Naive thymus-derived CD4-positive, alpha-beta T cell (primary cell): Measurements from ENCODE around the gene TIGD1. TPM values are rescaled to one million over a fixed set of nuclear protein-coding genes. Genes with fewer than 3 reads are reported as not detected.

ENCODE experiments used
- ATAC-seq: fragments of 150-1000 bp; cut with Tn5 transposase; 2 replicates; pipeline ENCODE4 v1.10.0; 2021; ENCODE audit warnings: mild to moderate bottlenecking, moderate library complexity
- CTCF ChIA-PET: fragments of 350-600 bp; sonication (Branson Sonifier 250); formaldehyde crosslinking; loops from one replicate; lab custom pipeline; 2021; ENCODE audit warnings: antibody characterized with exemption; lab: Charles Lee
- POLR2A ChIA-PET: fragments of 350-600 bp; sonication (Branson Sonifier 250); formaldehyde crosslinking; loops from one replicate; lab custom pipeline; 2021; ENCODE audit warnings: antibody characterized with exemption, inconsistent platforms; lab: Charles Lee
- DNase-seq, 9 donors: peaks; one replicate each; pipeline versions ENCODE4 v3.0.0 to v3.0.0-alpha.2; 2020 to 2022; ENCODE audit warnings: mixed read lengths in 1 of 9
- H3K27ac ChIP-seq: one replicate; pipeline ENCODE4 v1.7.0; 2013; ENCODE audit warnings: mild to moderate bottlenecking, low read depth, low read length, moderate library complexity
- H3K27me3 ChIP-seq, 2 donors: one replicate each; pipeline ENCODE4 v1.7.0; 2013; ENCODE audit warnings: low read length in 2 of 2, mild to moderate bottlenecking in 2 of 2, moderate library complexity in 2 of 2; ENCODE audit not compliant: control insufficient read depth in 2 of 2, insufficient read depth in 2 of 2
- H3K36me3 ChIP-seq, 3 experiments: 1 replicate in 2 of 3; 2 replicates in 1 of 3; pipeline ENCODE4 v1.7.0; 2013; ENCODE audit warnings: low read length in 3 of 3, mild to moderate bottlenecking in 3 of 3, moderate library complexity in 1 of 3; ENCODE audit not compliant: insufficient read depth in 3 of 3, control insufficient read depth in 2 of 3
- H3K4me1 ChIP-seq, 2 donors: one replicate each; pipeline ENCODE4 v1.7.0; 2013; ENCODE audit warnings: low read length in 2 of 2, mild to moderate bottlenecking in 2 of 2, moderate library complexity in 1 of 2; ENCODE audit not compliant: control insufficient read depth in 2 of 2, insufficient read depth in 2 of 2
- H3K4me3 ChIP-seq: 2 replicates; pipeline ENCODE4 v1.7.0; 2013; ENCODE audit warnings: mild to moderate bottlenecking, low read length
- H3K9me3 ChIP-seq, 3 experiments: 1 replicate in 2 of 3; 2 replicates in 1 of 3; pipeline ENCODE4 v1.7.0; 2013; ENCODE audit warnings: low read length in 3 of 3; ENCODE audit not compliant: control insufficient read depth in 2 of 3
- H3K27ac Mint-ChIP-seq, 9 donors: one replicate each; pipeline ENCODE4 v1.8.0; 2020 to 2022; ENCODE audit warnings: mixed read lengths in 9 of 9, mild to moderate bottlenecking in 8 of 9, moderate library complexity in 5 of 9, inconsistent platforms in 2 of 9
- H3K27me3 Mint-ChIP-seq, 5 donors: one replicate each; pipeline ENCODE4 v1.8.0; 2021 to 2022; ENCODE audit warnings: mixed read lengths in 5 of 5, mild to moderate bottlenecking in 1 of 5
- H3K36me3 Mint-ChIP-seq, 5 donors: one replicate each; pipeline ENCODE4 v1.8.0; 2020 to 2022; ENCODE audit warnings: mixed read lengths in 5 of 5, mild to moderate bottlenecking in 3 of 5, inconsistent platforms in 1 of 5
- H3K4me1 Mint-ChIP-seq, 7 donors: one replicate each; pipeline ENCODE4 v1.8.0; 2020 to 2022; ENCODE audit warnings: mixed read lengths in 7 of 7, mild to moderate bottlenecking in 3 of 7, inconsistent platforms in 1 of 7
- H3K4me3 Mint-ChIP-seq, 10 donors: one replicate each; pipeline ENCODE4 v1.8.0; 2020 to 2022; ENCODE audit warnings: mild to moderate bottlenecking in 10 of 10, mixed read lengths in 10 of 10, moderate library complexity in 6 of 10, inconsistent platforms in 2 of 10
- H3K9me3 Mint-ChIP-seq, 11 donors: one replicate each; pipeline ENCODE4 v1.8.0; 2020 to 2022; ENCODE audit warnings: mixed read lengths in 11 of 11, mild to moderate bottlenecking in 4 of 11, inconsistent platforms in 1 of 11, moderate library complexity in 1 of 11
- intact Hi-C, 2 donors: fragments of 100-400 bp; cut with micrococcal nuclease; formaldehyde crosslinking; loops; one replicate each; pipeline ENCODE4 v1.15.1; 2023
- polyA plus RNA-seq, 2 donors: library from polyadenylated mRNA; unstranded; fragments of 300-500 nt; fragmentation: Illumina TruSeq; gene quantifications; one replicate each; pipeline ENCODE4 v1.2.3, GENCODE V29; 2021
- total RNA-seq, 6 experiments: library from RNA in 5 of 6; stranded (reverse) in 5 of 6; gene quantifications; 1 replicate in 5 of 6; 2 replicates in 1 of 6; pipeline ENCODE4 v1.2.3 and lab custom pipeline; 2021 to 2026

Gene TIGD1
- total and polyA plus RNA-seq, 7 experiments from 2014 or later, result 9.7 to 23.8 (median 19.3) TPM

- ATAC-seq, result no peak
These were observed 553 bp downstream of the TIGD1 start for GRCh38 chr2:232549655-232550353.

GRCh38 chr2:232547991-232548390 is 2.4 kb downstream of the TIGD1 start:
- ATAC-seq (no peak), DNase-seq (no peak)
- H3K27ac Mint-ChIP-seq, result peak overlapping the region in 1 of 9 donors; percentile 53
- peaks cover 15 to 31% of the 10 kb centered on the region in 2 donors for H3K4me1 ChIP-seq
- peak overlapping the region in 7 of 10 donors; percentile 13 to 100 (median 48) for H3K4me3 Mint-ChIP-seq
- peaks cover 0 to 24% (median 0%) of the 10 kb centered on the region in 3 experiments for H3K36me3 ChIP-seq
- ChIA-PET POLR2A (interaction anchor here (0.6 kb wide), 1 partner anchor 1816 kb away, joined by 5 read pairs; no protein-coding TSS in a partner anchor), CTCF (no interaction called here)
- no peak overlapping the region for H3K4me3 ChIP-seq
- H3K36me3 Mint-ChIP-seq, result peaks cover 6 to 43% (median 25%) of the 10 kb centered on the region in 5 donors
- H3K27me3 ChIP-seq, result no peaks in the 10 kb centered on the region
- H3K4me1 Mint-ChIP-seq, result peaks cover 40 to 66% (median 59%) of the 10 kb centered on the region in 7 donors
- intact Hi-C loops, result no loop called here
- H3K27ac ChIP-seq, result no peak overlapping the region
- peaks cover 0 to 4% (median 0%) of the 10 kb centered on the region in 11 donors for H3K9me3 Mint-ChIP-seq
- no peaks in the 10 kb centered on the region for H3K9me3 ChIP-seq
- no peaks in the 10 kb centered on the region for H3K27me3 Mint-ChIP-seq

More at GRCh38 chr2:232549655-232550353, 553 bp downstream of the TIGD1 start:
- Mint-ChIP-seq H3K36me3 (peaks cover 11 to 41% (median 32%) of the 10 kb centered on the region in 5 donors), H3K4me1 (peaks cover 52 to 79% (median 75%) of the 10 kb centered on the region in 7 donors), H3K27ac (peak overlapping the region; percentile 97 to 100 (median 100)), H3K9me3 (peaks cover 0 to 4% (median 0%) of the 10 kb centered on the region in 11 donors), H3K27me3 (no peaks in the 10 kb centered on the region), H3K4me3 (peak overlapping the region; percentile 91 to 100 (median 100))
- POLR2A ChIA-PET, result interaction anchor here (0.6 to 1.4 kb wide), 6 partner anchors 12 to 842 kb away, joined by 3 to 5 read pairs (median 3); partner anchors contain the start of genes ATG16L1 and PTMA
- Histone ChIP-seq H3K4me3 (peak overlapping the region; percentile 88), H3K36me3 (peaks cover 0 to 21% (median 0%) of the 10 kb centered on the region in 3 experiments), H3K27me3 (no peaks in the 10 kb centered on the region), H3K27ac (peak overlapping the region; percentile 92), H3K9me3 (no peaks in the 10 kb centered on the region), H3K4me1 (peaks cover 15 to 32% of the 10 kb centered on the region in 2 donors)
- DNase-seq, result no peak
- CTCF ChIA-PET, result no interaction called here
- intact Hi-C loops, result loop anchor here (1.0 to 10.0 kb wide), 17 partner anchors 57 to 1747 kb away; partner anchors contain the start of genes ATG16L1 (in 2 of the 2), DIS3L2 (in 2 of the 2), GIGYF2 (in 2 of the 2) and COPS7B (in 1 of the 2)

- no peaks in the 10 kb centered on the region for H3K27me3 Mint-ChIP-seq
- peaks cover 6 to 39% (median 25%) of the 10 kb centered on the region in 5 donors for H3K36me3 Mint-ChIP-seq
- no peak overlapping the region for H3K27ac ChIP-seq
- peaks cover 5 to 21% of the 10 kb centered on the region in 2 donors for H3K4me1 ChIP-seq
- no peak overlapping the region for H3K4me3 ChIP-seq
- DNase-seq (no peak), ATAC-seq (no peak)
- no peaks in the 10 kb centered on the region for H3K9me3 ChIP-seq
- peaks cover 0 to 24% (median 0%) of the 10 kb centered on the region in 3 experiments for H3K36me3 ChIP-seq
- H3K27ac Mint-ChIP-seq, result no peak overlapping the region
- intact Hi-C loops, result no loop called here
- ChIA-PET POLR2A (no interaction called here), CTCF (interaction anchor here (0.7 kb wide), 1 partner anchor 705 kb away, joined by 3 read pairs; no protein-coding TSS in a partner anchor)
- H3K4me3 Mint-ChIP-seq, result peak overlapping the region in 1 of 10 donors; percentile 18
- no peaks in the 10 kb centered on the region for H3K27me3 ChIP-seq
- peaks cover 33 to 48% (median 42%) of the 10 kb centered on the region in 7 donors for H3K4me1 Mint-ChIP-seq
- H3K9me3 Mint-ChIP-seq, result peaks cover 0 to 3% (median 0%) of the 10 kb centered on the region in 11 donors
These were observed 4.6 kb downstream of the TIGD1 start for GRCh38 chr2:232545511-232546375.

GRCh38 chr2:232544674-232545073 is 5.7 kb downstream of the TIGD1 start:
- H3K27me3 ChIP-seq, result no peaks in the 10 kb centered on the region
- peak overlapping the region in 3 of 9 donors; percentile 19 to 76 (median 38) for H3K27ac Mint-ChIP-seq
- H3K36me3 ChIP-seq, result peaks cover 0 to 21% (median 0%) of the 10 kb centered on the region in 3 experiments
- peak overlapping the region in 1 of 10 donors; percentile 31 for H3K4me3 Mint-ChIP-seq
- intact Hi-C loops, result no loop called here
- no peak overlapping the region for H3K4me3 ChIP-seq
- H3K9me3 Mint-ChIP-seq, result peaks cover 0 to 3% (median 0%) of the 10 kb centered on the region in 11 donors
- no peaks in the 10 kb centered on the region for H3K9me3 ChIP-seq
- ChIA-PET CTCF (no interaction called here), POLR2A (interaction anchor here (0.9 kb wide), 1 partner anchor 21 kb away, joined by 3 read pairs; no protein-coding TSS in a partner anchor)
- H3K27me3 Mint-ChIP-seq, result no peaks in the 10 kb centered on the region
- H3K27ac ChIP-seq, result no peak overlapping the region
- peaks cover 5 to 21% of the 10 kb centered on the region in 2 donors for H3K4me1 ChIP-seq
- H3K4me1 Mint-ChIP-seq, result peaks cover 31 to 42% (median 37%) of the 10 kb centered on the region in 7 donors
- DNase-seq (no peak), ATAC-seq (no peak)
- peaks cover 6 to 39% (median 25%) of the 10 kb centered on the region in 5 donors for H3K36me3 Mint-ChIP-seq

GRCh38 chr2:232543928-232544631 is 6.3 kb downstream of the TIGD1 start:
- peaks cover 5 to 17% of the 10 kb centered on the region in 2 donors for H3K4me1 ChIP-seq
- H3K36me3 Mint-ChIP-seq, result peaks cover 6 to 39% (median 24%) of the 10 kb centered on the region in 5 donors
- H3K4me3 ChIP-seq, result no peak overlapping the region
- H3K27me3 Mint-ChIP-seq, result peaks cover 0 to 2% (median 0%) of the 10 kb centered on the region in 5 donors
- no peaks in the 10 kb centered on the region for H3K9me3 ChIP-seq
- H3K27ac ChIP-seq, result no peak overlapping the region
- ChIA-PET CTCF (no interaction called here), POLR2A (interaction anchor here (0.9 kb wide), 1 partner anchor 20 kb away, joined by 3 read pairs; no protein-coding TSS in a partner anchor)
- H3K27ac Mint-ChIP-seq, result peak overlapping the region in 2 of 9 donors; percentile 38 to 76
- no peaks in the 10 kb centered on the region for H3K27me3 ChIP-seq
- peaks cover 25 to 36% (median 31%) of the 10 kb centered on the region in 7 donors for H3K4me1 Mint-ChIP-seq
- H3K36me3 ChIP-seq, result peaks cover 0 to 21% (median 0%) of the 10 kb centered on the region in 3 experiments
- DNase-seq, result no peak
- H3K9me3 Mint-ChIP-seq, result peaks cover 0 to 3% (median 0%) of the 10 kb centered on the region in 11 donors
- no peak overlapping the region for H3K4me3 Mint-ChIP-seq
- no peak for ATAC-seq
- intact Hi-C loops, result no loop called here
